ENCODE data around the gene KRTAP4-11. TPM values are rescaled to one million over a fixed set of nuclear protein-coding genes. Genes with fewer than 3 reads are reported as not detected.

The KRTAP4-11 gene
- total and polyA plus RNA-seq, 2 experiments from 2014 or later = not detected

DNA sequence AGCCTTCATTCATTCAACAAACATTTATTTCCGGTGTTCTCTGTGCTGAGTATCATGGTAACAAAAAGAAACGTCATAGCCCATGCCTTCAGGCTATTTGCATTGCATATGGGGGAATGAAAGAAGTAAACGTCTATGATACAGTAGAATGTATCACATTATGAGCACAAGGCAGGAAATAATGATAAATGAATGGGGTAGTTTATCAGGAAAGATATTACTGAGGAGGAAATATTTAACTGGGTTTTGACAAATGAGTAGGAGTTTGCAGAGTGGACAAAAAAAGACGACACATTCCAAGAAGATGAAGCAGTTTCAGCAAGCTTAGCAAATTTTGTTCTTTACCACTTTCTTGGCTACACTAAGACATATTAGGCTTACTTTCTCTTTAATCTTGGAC lies 35.5 kb downstream of the KRTAP4-11 start:
- Histone ChIP-seq H3K79me2 (no peaks in the 10 kb centered on the region), H4K20me1 (ENCODE audit: insufficient read depth, poor library complexity, severe bottlenecking) (no peaks in the 10 kb centered on the region), H3K27me3 (peaks cover 6% of the 10 kb centered on the region), H3K4me1 (ENCODE audit: insufficient read depth) (no peaks in the 10 kb centered on the region), H2AFZ (no peak overlapping the region), H3K4me3 (no peak overlapping the region), H3K4me2 (no peak overlapping the region), H3K9me3 (ENCODE audit: low read depth) (no peaks in the 10 kb centered on the region), H3K27ac (no peak overlapping the region), H3K36me3 (replicated peaks; ENCODE audit: insufficient read depth, low read depth) (no peaks in the 10 kb centered on the region), H3K9me2 (replicated peaks; ENCODE audit: insufficient read depth) (no peaks in the 10 kb centered on the region)
- TF ChIP-seq, protein P1, sequence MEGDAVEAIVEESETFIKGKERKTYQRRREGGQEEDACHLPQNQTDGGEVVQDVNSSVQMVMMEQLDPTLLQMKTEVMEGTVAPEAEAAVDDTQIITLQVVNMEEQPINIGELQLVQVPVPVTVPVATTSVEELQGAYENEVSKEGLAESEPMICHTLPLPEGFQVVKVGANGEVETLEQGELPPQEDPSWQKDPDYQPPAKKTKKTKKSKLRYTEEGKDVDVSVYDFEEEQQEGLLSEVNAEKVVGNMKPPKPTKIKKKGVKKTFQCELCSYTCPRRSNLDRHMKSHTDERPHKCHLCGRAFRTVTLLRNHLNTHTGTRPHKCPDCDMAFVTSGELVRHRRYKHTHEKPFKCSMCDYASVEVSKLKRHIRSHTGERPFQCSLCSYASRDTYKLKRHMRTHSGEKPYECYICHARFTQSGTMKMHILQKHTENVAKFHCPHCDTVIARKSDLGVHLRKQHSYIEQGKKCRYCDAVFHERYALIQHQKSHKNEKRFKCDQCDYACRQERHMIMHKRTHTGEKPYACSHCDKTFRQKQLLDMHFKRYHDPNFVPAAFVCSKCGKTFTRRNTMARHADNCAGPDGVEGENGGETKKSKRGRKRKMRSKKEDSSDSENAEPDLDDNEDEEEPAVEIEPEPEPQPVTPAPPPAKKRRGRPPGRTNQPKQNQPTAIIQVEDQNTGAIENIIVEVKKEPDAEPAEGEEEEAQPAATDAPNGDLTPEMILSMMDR (IDR thresholded peaks at IDR 0.05; ENCODE audit: poor library complexity) = no peak
- TF ChIP-seq EZH2phosphoT487 (IDR thresholded peaks at IDR 0.05; ENCODE audit: low read depth, severe bottlenecking, unreplicated experiment) (no peak), EZH2 (IDR thresholded peaks at IDR 0.05; ENCODE audit: borderline replicate concordance) (no peak)
- WGBS (ENCODE audit: low lambda C conversion rate, missing lambda C conversion rate) = 65% methylated on average over 4 of the region's 4 CpGs
- DNase-seq (ENCODE audit: low spot score) = no peak

DNA sequence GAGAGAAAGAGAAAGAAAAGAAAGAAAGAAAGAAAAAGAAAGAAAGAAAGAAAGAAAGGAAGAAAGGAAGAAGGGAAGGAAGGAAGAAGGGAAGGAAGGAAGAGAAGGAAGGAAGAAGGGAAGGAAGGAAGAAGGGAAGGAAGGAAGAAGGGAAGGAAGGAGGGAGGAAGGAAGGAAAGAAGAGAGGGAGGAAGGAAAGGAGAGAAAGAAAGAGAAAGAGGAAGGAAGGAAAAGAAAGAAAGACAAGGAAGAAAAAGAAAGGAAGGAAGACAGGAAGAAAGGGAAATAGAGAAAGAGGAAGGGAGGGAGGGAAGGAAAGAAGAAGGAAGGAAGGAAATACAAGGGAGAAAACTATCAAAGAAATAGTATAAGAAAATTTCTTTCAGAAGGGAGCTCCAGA lies 41.4 kb downstream of the KRTAP4-11 start:
- Histone ChIP-seq H3K4me1 (ENCODE audit: insufficient read depth) (no peaks in the 10 kb centered on the region), H3K9me2 (replicated peaks; ENCODE audit: insufficient read depth) (no peaks in the 10 kb centered on the region), H3K27ac (no peak overlapping the region), H3K9me3 (ENCODE audit: low read depth) (no peaks in the 10 kb centered on the region), H3K79me2 (no peaks in the 10 kb centered on the region), H3K4me2 (no peak overlapping the region), H3K4me3 (no peak overlapping the region), H4K20me1 (ENCODE audit: insufficient read depth, poor library complexity, severe bottlenecking) (no peaks in the 10 kb centered on the region), H3K36me3 (replicated peaks; ENCODE audit: insufficient read depth, low read depth) (no peaks in the 10 kb centered on the region), H2AFZ (no peak overlapping the region), H3K27me3 (peaks cover 15% of the 10 kb centered on the region)
- TF ChIP-seq EZH2 (IDR thresholded peaks at IDR 0.05; ENCODE audit: borderline replicate concordance) (no peak), EZH2phosphoT487 (IDR thresholded peaks at IDR 0.05; ENCODE audit: low read depth, severe bottlenecking, unreplicated experiment) (no peak)
- TF ChIP-seq, protein P1 (IDR thresholded peaks at IDR 0.05; ENCODE audit: poor library complexity) = no peak
- no peak for DNase-seq (ENCODE audit: low spot score)

DNA sequence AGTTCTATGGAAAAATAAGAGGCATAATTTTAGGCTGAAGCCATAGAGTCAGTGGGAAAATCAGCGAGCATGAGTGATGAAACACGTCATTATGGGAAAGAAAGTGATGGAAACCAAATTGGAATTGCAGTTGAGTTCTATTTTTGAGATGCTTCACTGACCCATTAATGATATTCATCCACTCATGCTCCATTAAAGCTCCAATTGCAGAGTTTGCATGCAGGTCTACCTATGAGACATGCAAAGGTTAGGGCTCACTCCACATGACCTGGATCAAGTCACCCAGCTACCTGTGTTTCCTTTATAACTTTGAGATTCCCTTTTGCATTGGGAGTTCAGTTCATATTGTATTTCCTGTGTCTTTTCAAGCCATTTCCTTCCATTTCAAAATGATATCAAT lies 44.5 kb downstream of the KRTAP4-11 start:
- H3K9me2 ChIP-seq (replicated peaks; ENCODE audit: insufficient read depth) = no peaks in the 10 kb centered on the region
- TF ChIP-seq EZH2 (IDR thresholded peaks at IDR 0.05; ENCODE audit: borderline replicate concordance) = no peak
- no peaks in the 10 kb centered on the region for H3K79me2 ChIP-seq
- no peak overlapping the region for H3K27ac ChIP-seq
- no peaks in the 10 kb centered on the region for H3K36me3 ChIP-seq (replicated peaks; ENCODE audit: insufficient read depth, low read depth)
- H3K27me3 ChIP-seq = peaks cover 15% of the 10 kb centered on the region
- H3K9me3 ChIP-seq (ENCODE audit: low read depth) = no peaks in the 10 kb centered on the region
- no peak overlapping the region for H3K4me3 ChIP-seq
- DNase-seq (ENCODE audit: low spot score) = no peak
- no peak overlapping the region for H2AFZ ChIP-seq
- no peaks in the 10 kb centered on the region for H4K20me1 ChIP-seq (ENCODE audit: insufficient read depth, poor library complexity, severe bottlenecking)
- H3K4me2 ChIP-seq = no peak overlapping the region
- WGBS (ENCODE audit: low lambda C conversion rate, missing lambda C conversion rate) = 98% methylated on average over 2 of the region's 2 CpGs
- H3K4me1 ChIP-seq (ENCODE audit: insufficient read depth) = no peaks in the 10 kb centered on the region

DNA sequence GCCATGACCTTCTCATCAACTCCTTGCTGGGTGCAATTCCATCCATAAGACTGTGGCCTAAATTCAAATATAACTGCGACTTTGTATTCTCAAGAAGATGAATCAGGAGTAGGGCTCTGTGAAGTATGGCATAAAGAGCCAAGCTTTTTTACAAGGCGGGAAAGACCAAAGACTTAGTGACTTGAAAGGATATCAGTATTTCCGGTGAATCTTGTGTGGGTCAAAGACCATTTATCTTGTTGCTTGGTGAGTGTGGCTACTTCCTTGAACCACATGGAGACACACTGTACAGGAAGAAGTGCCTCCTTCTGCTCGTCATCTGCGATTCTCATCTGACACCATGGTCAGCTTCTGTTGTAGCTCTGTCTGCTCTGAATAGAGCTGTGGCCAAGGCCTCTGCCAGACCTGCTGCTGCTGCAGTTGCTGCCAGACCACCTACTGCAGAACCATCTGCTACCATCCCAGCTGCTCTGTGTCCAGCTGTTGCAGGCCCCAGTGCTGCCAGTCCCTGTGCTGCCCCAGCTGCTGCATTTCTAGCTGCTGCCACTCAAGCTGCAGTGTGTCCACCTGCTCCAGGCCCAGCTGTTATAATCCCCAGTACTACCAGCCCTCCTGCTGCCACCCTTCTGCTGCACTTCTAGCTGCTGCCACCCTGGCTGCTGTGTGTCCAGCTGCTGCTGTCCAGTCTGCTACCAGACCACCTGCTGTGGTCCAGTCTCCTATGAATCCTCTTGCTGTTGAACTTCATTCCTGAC lies 46.4 kb downstream of the KRTAP4-11 start:
- Histone ChIP-seq H3K9me2 (replicated peaks; ENCODE audit: insufficient read depth) (no peaks in the 10 kb centered on the region), H3K27me3 (peaks cover 8% of the 10 kb centered on the region), H2AFZ (no peak overlapping the region), H3K4me3 (no peak overlapping the region), H3K4me2 (no peak overlapping the region), H4K20me1 (ENCODE audit: insufficient read depth, poor library complexity, severe bottlenecking) (no peaks in the 10 kb centered on the region), H3K27ac (no peak overlapping the region), H3K9me3 (ENCODE audit: low read depth) (no peaks in the 10 kb centered on the region), H3K36me3 (replicated peaks; ENCODE audit: insufficient read depth, low read depth) (no peaks in the 10 kb centered on the region), H3K79me2 (no peaks in the 10 kb centered on the region), H3K4me1 (ENCODE audit: insufficient read depth) (no peaks in the 10 kb centered on the region)
- WGBS (ENCODE audit: low lambda C conversion rate, missing lambda C conversion rate) = 95% methylated on average over 5 of the region's 5 CpGs
- DNase-seq (ENCODE audit: low spot score) = no peak
- TF ChIP-seq, protein P1 (IDR thresholded peaks at IDR 0.05; ENCODE audit: poor library complexity) = no peak
- TF ChIP-seq EZH2phosphoT487 (IDR thresholded peaks at IDR 0.05; ENCODE audit: low read depth, severe bottlenecking, unreplicated experiment) = no peak
- no peak for TF ChIP-seq EZH2 (IDR thresholded peaks at IDR 0.05; ENCODE audit: borderline replicate concordance)

Data from hepatocyte (in vitro differentiated cells).